NCI-H748 (cell line): Measurements from ENCODE around the gene ANKMY2.
A peak's percentile ranks its signal among the peaks of the same experiment; 100 is the strongest.

Experiments
- DNase-seq: peaks from one replicate; lab custom pipeline; 2025; ENCODE audit not compliant: unreplicated experiment; lab: John Stamatoyannopoulos, UW

ANKMY2 gene

GRCh38 chr7:16583834-16584233 is 61.7 kb downstream of the ANKMY2 start:
- no peak for DNase-seq

- DNase-seq = no peak
These were observed 64.3 kb downstream of the ANKMY2 start for GRCh38 chr7:16581286-16581685.

- DNase-seq = no peak
These were observed 66.3 kb downstream of the ANKMY2 start for GRCh38 chr7:16579216-16579615.

- no peak for DNase-seq
These were observed 73.6 kb downstream of the ANKMY2 start for GRCh38 chr7:16571941-16572340.

GRCh38 chr7:16564909-16565426 is 80.6 kb downstream of the ANKMY2 start:
- DNase-seq = peak; percentile 80

GRCh38 chr7:16564023-16564380 is 81.6 kb downstream of the ANKMY2 start:
- DNase-seq = no peak

- no peak for DNase-seq
These were observed 82.1 kb downstream of the ANKMY2 start for GRCh38 chr7:16563281-16564022.

GRCh38 chr7:16562456-16563220 is 82.9 kb downstream of the ANKMY2 start:
- no peak for DNase-seq

- no peak for DNase-seq
These were observed 83.6 kb downstream of the ANKMY2 start for GRCh38 chr7:16561943-16562342.

- no peak for DNase-seq
These were observed 85.9 kb downstream of the ANKMY2 start for GRCh38 chr7:16559497-16560179.

GRCh38 chr7:16558761-16559302 is 86.7 kb downstream of the ANKMY2 start:
- DNase-seq = no peak

GRCh38 chr7:16556359-16556758 is 89.2 kb downstream of the ANKMY2 start:
- DNase-seq = no peak

GRCh38 chr7:16554518-16555236 is 90.9 kb downstream of the ANKMY2 start:
- DNase-seq = no peak

- no peak for DNase-seq
These were observed 94.9 kb downstream of the ANKMY2 start for GRCh38 chr7:16550671-16551070.
